HCT116 (cell line): Measurements from ENCODE around the gene ADGRF4. TPM values are rescaled to one million over a fixed set of nuclear protein-coding genes. Genes with fewer than 3 reads are reported as not detected.

Source experiments
- ATAC-seq: fragments of 200-7000 bp; cut with Tn5 transposase; 2 replicates; pipeline ENCODE4 v1.9.1; 2020; ENCODE audit warnings: mild to moderate bottlenecking, moderate library complexity
- BruUV-seq: library from RNA; stranded (reverse); fragments of 400-500 nt; replicated peaks from 2 replicates; lab custom pipeline; 2021; lab: Mats Ljungman, UMichigan
- CTCF ChIA-PET: fragments of 300-600 bp; sonication (Branson Sonifier 250); formaldehyde crosslinking; loops from one replicate; lab custom pipeline; 2021; ENCODE audit warnings: antibody characterized with exemption; lab: Charles Lee
- POLR2A ChIA-PET: fragments of 300-600, 350-600 bp; sonication (Branson Sonifier 250); formaldehyde crosslinking; loops from one replicate; lab custom pipeline; 2021; ENCODE audit warnings: antibody characterized with exemption; lab: Charles Lee
- RAD21 ChIA-PET, 2 experiments: fragments of 300-600 bp; sonication (Branson Sonifier 250); formaldehyde crosslinking; loops; one replicate each; lab custom pipeline; 2023; ENCODE audit warnings: low total read pairs in 2 of 2; ENCODE audit not compliant: uncharacterized antibody in 2 of 2, unreplicated experiment in 2 of 2, low non-redundant PET in 1 of 2; lab: Charles Lee
- DNase-seq: peaks from one replicate; pipeline ENCODE4 v3.0.0-alpha.2; 2010; ENCODE audit warnings: low read depth, low spot score
- H2AFZ ChIP-seq: fragments of 200-600 bp; shearing (Covaris generic), sonication (generic); 2 replicates; pipeline ENCODE4 v1.6.1; 2017; ENCODE audit warnings: low read depth, mixed run types, mixed read lengths, antibody characterized with exemption, low read length; ENCODE audit not compliant: poor library complexity, severe bottlenecking
- H3K27ac ChIP-seq: 2 replicates; pipeline ENCODE4 v1.5.1; 2012; ENCODE audit warnings: low read depth, low read length
- H3K27me3 ChIP-seq: fragments of 200-600 bp; sonication (generic); 2 replicates; pipeline ENCODE4 v1.6.1; 2016; ENCODE audit warnings: mixed run types, low read length, mixed read lengths; ENCODE audit not compliant: insufficient read depth
- H3K36me3 ChIP-seq, 2 experiments: fragments of 200-500 bp in 1 of 2; fragments of 200-600 bp in 1 of 2; sonication (Bioruptor generic) in 1 of 2; sonication (generic) in 1 of 2; 2 replicates each; pipeline versions ENCODE4 v1.5.1 to v1.6.1; 2014 to 2016; ENCODE audit warnings: low read length in 2 of 2, inconsistent platforms in 1 of 2, mixed read lengths in 1 of 2, mixed run types in 1 of 2; ENCODE audit not compliant: insufficient read depth in 2 of 2, control insufficient read depth in 1 of 2
- H3K4me1 ChIP-seq, 2 experiments: fragments of 200-600 bp in 1 of 2; sonication (generic) in 1 of 2; 2 replicates each; pipeline versions ENCODE4 v1.5.1 to v1.6.1; 2012 to 2017; ENCODE audit warnings: low read length in 2 of 2, inconsistent platforms in 1 of 2, mild to moderate bottlenecking in 1 of 2, mixed read lengths in 1 of 2, mixed run types in 1 of 2, moderate library complexity in 1 of 2; ENCODE audit not compliant: insufficient read depth in 2 of 2, control insufficient read depth in 1 of 2
- H3K4me2 ChIP-seq: fragments of 200-600 bp; sonication (generic); 2 replicates; pipeline ENCODE4 v1.6.1; 2017; ENCODE audit warnings: mixed run types, low read length, mixed read lengths
- H3K4me3 ChIP-seq, 2 experiments: fragments of 200-600 bp in 1 of 2; sonication (generic) in 1 of 2; replicated peaks in 1 of 2; 2 replicates each; pipeline ENCODE4 v1.5.1; 2011 to 2016; ENCODE audit warnings: low read length in 2 of 2, control low read depth in 1 of 2, low read depth in 1 of 2, mild to moderate bottlenecking in 1 of 2, mixed read lengths in 1 of 2, mixed run types in 1 of 2
- H3K79me2 ChIP-seq: fragments of 200-600 bp; sonication (generic); 2 replicates; pipeline ENCODE4 v1.6.1; 2017; ENCODE audit warnings: mild to moderate bottlenecking, mixed run types, low read length, moderate library complexity, mixed read lengths; ENCODE audit not compliant: insufficient read depth
- H3K9ac ChIP-seq: fragments of 200-600 bp; sonication (generic); 2 replicates; pipeline ENCODE4 v1.6.1; 2016; ENCODE audit warnings: low read length, mixed read lengths
- H3K9me2 ChIP-seq: fragments of 200-600 bp; sonication (generic), shearing (Covaris generic); 2 replicates; pipeline ENCODE4 v1.6.1; 2017; ENCODE audit warnings: mixed run types, mild to moderate bottlenecking, moderate library complexity; ENCODE audit not compliant: insufficient read depth
- H3K9me3 ChIP-seq, 2 experiments: fragments of 200-500 bp in 1 of 2; fragments of 200-600 bp in 1 of 2; sonication (Bioruptor generic) in 1 of 2; sonication (generic) in 1 of 2; 2 replicates each; pipeline ENCODE4 v1.6.1; 2014 to 2017; ENCODE audit warnings: low read length in 2 of 2, mixed read lengths in 2 of 2, inconsistent platforms in 1 of 2, low read depth in 1 of 2, mild to moderate bottlenecking in 1 of 2, mixed run types in 1 of 2, moderate library complexity in 1 of 2; ENCODE audit not compliant: control insufficient read depth in 1 of 2, insufficient read depth in 1 of 2
- H4K20me1 ChIP-seq: fragments of 200-600 bp; sonication (generic), shearing (Covaris generic); 2 replicates; pipeline ENCODE4 v1.6.1; 2017; ENCODE audit warnings: mixed run types, mild to moderate bottlenecking, moderate library complexity; ENCODE audit not compliant: insufficient read depth
- CBX3 ChIP-seq: IDR thresholded peaks from 2 replicates; pipeline ENCODE4 v1.6.1; 2012; ENCODE audit warnings: low read depth
- CEBPB ChIP-seq: IDR thresholded peaks from 2 replicates; pipeline ENCODE4 v1.6.1; 2012; ENCODE audit warnings: low read depth
- EGR1 ChIP-seq: IDR thresholded peaks from 2 replicates; pipeline ENCODE4 v1.6.1; 2012; ENCODE audit warnings: low read depth
- ELF1 ChIP-seq: IDR thresholded peaks from 2 replicates; pipeline ENCODE4 v1.6.1; 2012; ENCODE audit warnings: low read depth, borderline replicate concordance
- EZH2 ChIP-seq: fragments of 200-600 bp; sonication (generic); IDR thresholded peaks from 2 replicates; pipeline ENCODE4 v1.6.1; 2017; ENCODE audit warnings: antibody characterized with exemption, mixed run types
- EZH2phosphoT487 ChIP-seq: fragments of 200-600 bp; IDR thresholded peaks from 2 replicates; pipeline ENCODE4 v1.6.1; 2018; ENCODE audit warnings: antibody characterized with exemption, borderline replicate concordance
- FOSL1 ChIP-seq: IDR thresholded peaks from 2 replicates; pipeline ENCODE4 v1.6.1; 2012; ENCODE audit warnings: low read depth
- RAD21 ChIP-seq: IDR thresholded peaks from 2 replicates; pipeline ENCODE4 v1.6.1; 2012; ENCODE audit warnings: low read depth, mild to moderate bottlenecking
- SIN3A ChIP-seq: IDR thresholded peaks from 2 replicates; pipeline ENCODE4 v1.6.1; 2012; ENCODE audit warnings: low read depth
- SRF ChIP-seq: IDR thresholded peaks from 2 replicates; pipeline ENCODE4 v1.6.1; 2012; ENCODE audit warnings: low read depth
- YY1 ChIP-seq: IDR thresholded peaks from 2 replicates; pipeline ENCODE4 v1.6.1; 2011; ENCODE audit warnings: low read length, low read depth, moderate library complexity, mild to moderate bottlenecking; ENCODE audit not compliant: insufficient replicate concordance; ENCODE audit errors: extremely low read depth
- ZBTB33 ChIP-seq: IDR thresholded peaks from 2 replicates; pipeline ENCODE4 v1.6.1; 2011; ENCODE audit warnings: mild to moderate bottlenecking, low read length, moderate library complexity; ENCODE audit not compliant: insufficient replicate concordance; ENCODE audit errors: extremely low read depth
- ZFX ChIP-seq: fragments of 450-650 bp; IDR thresholded peaks from 2 replicates; pipeline ENCODE4 v1.6.1; 2017
- intact Hi-C: fragments of 100-400 bp; cut with micrococcal nuclease; formaldehyde crosslinking; loops from 2 replicates; pipeline ENCODE4 v1.10.0; 2022
- total RNA-seq: library from RNA; stranded (reverse); gene quantifications from one replicate; pipeline ENCODE4 v1.2.1, GENCODE V29; 2021; ENCODE audit not compliant: unreplicated experiment

Gene ADGRF4
- total RNA-seq, 1 experiment from 2014 or later: not detected

- RAD21 ChIA-PET: no interaction called here
- ATAC-seq: no peak
- no peaks in the 10 kb centered on the region for H3K9me2 ChIP-seq
- TF ChIP-seq ZBTB33 (no peak), CBX3 (no peak), EZH2 (no peak), SIN3A (no peak), EZH2phosphoT487 (no peak), RAD21 (no peak), CEBPB (no peak), ELF1 (no peak), EGR1 (no peak), SRF (no peak), ZFX (no peak), YY1 (no peak), FOSL1 (no peak)
- TF ChIP-seq, all 23 proteins: peak for 0
- no peaks in the 10 kb centered on the region for H3K36me3 ChIP-seq
- H3K9me3 ChIP-seq: no peaks in the 10 kb centered on the region
- H3K27ac ChIP-seq: no peak overlapping the region
- no peak overlapping the region for H3K4me3 ChIP-seq
- no peak overlapping the region for H2AFZ ChIP-seq
- no peaks in the 10 kb centered on the region for H3K4me1 ChIP-seq
- no peak overlapping the region for H3K4me2 ChIP-seq
- intact Hi-C loops: no loop called here
- no TSS peak for BruUV-seq
- DNase-seq: no peak
- no peaks in the 10 kb centered on the region for H4K20me1 ChIP-seq
- ChIA-PET POLR2A (no interaction called here), CTCF (no interaction called here)
- no peaks in the 10 kb centered on the region for H3K27me3 ChIP-seq
- H3K9ac ChIP-seq: no peak overlapping the region
- no peaks in the 10 kb centered on the region for H3K79me2 ChIP-seq
Measured at GRCh38 chr6:47762502-47762901, 64.1 kb downstream of the ADGRF4 start.
